H9 (cell line): ENCODE data around the gene CAMTA1. TPM values are rescaled to one million over a fixed set of nuclear protein-coding genes. Genes with fewer than 3 reads are reported as not detected.

Source experiments
- DNase-seq: peaks from one replicate; pipeline ENCODE4 v3.0.0-alpha.2; 2017
- H2AFZ ChIP-seq: one replicate; pipeline ENCODE4 v1.6.1; 2013; ENCODE audit warnings: mild to moderate bottlenecking, low read length, control low read depth, moderate library complexity
- H2AK5ac ChIP-seq: 2 replicates; pipeline ENCODE4 v1.6.1; 2013; ENCODE audit warnings: low read length, control low read depth, mixed read lengths; ENCODE audit not compliant: insufficient read length
- H2BK120ac ChIP-seq: one replicate; pipeline ENCODE4 v1.6.1; 2013; ENCODE audit warnings: low read depth, mild to moderate bottlenecking, low read length, control low read depth, inconsistent platforms; ENCODE audit not compliant: poor library complexity, severe bottlenecking
- H2BK12ac ChIP-seq: 2 replicates; pipeline ENCODE4 v1.6.1; 2013; ENCODE audit warnings: low read length, control low read depth, mixed read lengths, low read depth; ENCODE audit not compliant: insufficient read length
- H2BK15ac ChIP-seq: 2 replicates; pipeline ENCODE4 v1.6.1; 2013; ENCODE audit warnings: low read depth, low read length, control low read depth
- H2BK20ac ChIP-seq: one replicate; pipeline ENCODE4 v1.6.1; 2013; ENCODE audit warnings: low read depth, mild to moderate bottlenecking, low read length, control low read depth, inconsistent platforms; ENCODE audit not compliant: poor library complexity, severe bottlenecking
- H2BK5ac ChIP-seq: 2 replicates; pipeline ENCODE4 v1.6.1; 2013; ENCODE audit warnings: low read length, control low read depth, mixed read lengths; ENCODE audit not compliant: insufficient read length
- H3K14ac ChIP-seq: 2 replicates; pipeline ENCODE4 v1.6.1; 2013; ENCODE audit warnings: low read length, control low read depth; ENCODE audit not compliant: insufficient read depth
- H3K18ac ChIP-seq: 2 replicates; pipeline ENCODE4 v1.6.1; 2013; ENCODE audit warnings: low read depth, mild to moderate bottlenecking, mixed read lengths, low read length, control low read depth; ENCODE audit not compliant: insufficient read length
- H3K23ac ChIP-seq: 2 replicates; pipeline ENCODE4 v1.6.1; 2013; ENCODE audit warnings: low read length, control low read depth, mixed read lengths, low read depth; ENCODE audit not compliant: insufficient read length
- H3K23me2 ChIP-seq: 2 replicates; pipeline ENCODE4 v1.6.1; 2013; ENCODE audit warnings: low read depth, mild to moderate bottlenecking, mixed read lengths, low read length, control low read depth; ENCODE audit not compliant: insufficient read length, poor library complexity, severe bottlenecking
- H3K27ac ChIP-seq: 2 replicates; pipeline ENCODE4 v1.5.1; 2013; ENCODE audit warnings: low read length, control low read depth, mixed read lengths, low read depth; ENCODE audit not compliant: insufficient read length
- H3K27me3 ChIP-seq: 2 replicates; pipeline ENCODE4 v1.6.1; 2013; ENCODE audit warnings: low read length, control low read depth, inconsistent platforms; ENCODE audit not compliant: insufficient read depth
- H3K4ac ChIP-seq: 2 replicates; pipeline ENCODE4 v1.6.1; 2013; ENCODE audit warnings: low read depth, mild to moderate bottlenecking, control low read depth, inconsistent platforms, low read length, moderate library complexity
- H3K4me1 ChIP-seq: 2 replicates; pipeline ENCODE4 v1.6.1; 2013; ENCODE audit warnings: low read length, control low read depth, inconsistent platforms; ENCODE audit not compliant: insufficient read depth
- H3K4me2 ChIP-seq: 2 replicates; pipeline ENCODE4 v1.6.1; 2013; ENCODE audit warnings: low read length, control low read depth, mixed read lengths; ENCODE audit not compliant: insufficient read length, insufficient read depth
- H3K56ac ChIP-seq: 2 replicates; pipeline ENCODE4 v1.6.1; 2013; ENCODE audit warnings: low read depth, mild to moderate bottlenecking, mixed read lengths, low read length, control low read depth; ENCODE audit not compliant: insufficient read length
- H3K79me1 ChIP-seq: 2 replicates; pipeline ENCODE4 v1.6.1; 2013; ENCODE audit warnings: low read depth, mild to moderate bottlenecking, moderate library complexity, low read length, control low read depth, inconsistent platforms; ENCODE audit not compliant: insufficient read depth, poor library complexity, severe bottlenecking
- H3K79me2 ChIP-seq: 2 replicates; pipeline ENCODE4 v1.6.1; 2013; ENCODE audit warnings: low read length, control low read depth, inconsistent platforms; ENCODE audit not compliant: insufficient read depth
- H3K9ac ChIP-seq: 2 replicates; pipeline ENCODE4 v1.6.1; 2013; ENCODE audit warnings: low read length, control low read depth, mixed read lengths; ENCODE audit not compliant: insufficient read length; ENCODE audit errors: extremely low read depth
- H3K9me3 ChIP-seq: one replicate; pipeline ENCODE4 v1.6.1; 2013; ENCODE audit warnings: low read depth, low read length, inconsistent platforms; ENCODE audit not compliant: control insufficient read depth
- H3T11ph ChIP-seq: one replicate; pipeline ENCODE4 v1.6.1; 2013; ENCODE audit warnings: mild to moderate bottlenecking, low read length, control low read depth, inconsistent platforms
- H4K20me1 ChIP-seq: one replicate; pipeline ENCODE4 v1.6.1; 2013; ENCODE audit not compliant: control insufficient read depth, insufficient read length, insufficient read depth
- H4K5ac ChIP-seq: 2 replicates; pipeline ENCODE4 v1.6.1; 2013; ENCODE audit warnings: low read depth, mild to moderate bottlenecking, mixed read lengths, low read length, control low read depth; ENCODE audit not compliant: insufficient read length
- H4K8ac ChIP-seq: replicated peaks from 2 replicates; pipeline ENCODE4 v1.6.1; 2013; ENCODE audit warnings: low read length, control low read depth, mixed read lengths, low read depth; ENCODE audit not compliant: insufficient read length
- H4K91ac ChIP-seq: 2 replicates; pipeline ENCODE4 v1.6.1; 2013; ENCODE audit warnings: low read depth, mild to moderate bottlenecking, moderate library complexity, mixed read lengths, low read length, control low read depth; ENCODE audit not compliant: insufficient read length
- H3K27ac Mint-ChIP-seq, 3 experiments: 2 replicates in 2 of 3; 3 replicates in 1 of 3; pipeline ENCODE4 v1.8.0; 2020 to 2021; ENCODE audit warnings: mixed read lengths in 3 of 3, mild to moderate bottlenecking in 1 of 3, moderate library complexity in 1 of 3
- H3K27me3 Mint-ChIP-seq: 2 replicates; pipeline ENCODE4 v1.8.0; 2021; ENCODE audit warnings: low read depth, mild to moderate bottlenecking, moderate library complexity, mixed read lengths
- H3K36me3 Mint-ChIP-seq, 3 experiments: 2 replicates in 2 of 3; 3 replicates in 1 of 3; pipeline ENCODE4 v1.8.0; 2020 to 2021; ENCODE audit warnings: low read depth in 3 of 3, mixed read lengths in 3 of 3; ENCODE audit not compliant: insufficient read depth in 1 of 3
- H3K4me1 Mint-ChIP-seq, 2 experiments: 2 replicates each; pipeline ENCODE4 v1.8.0; 2020; ENCODE audit warnings: mixed read lengths in 2 of 2
- H3K4me3 Mint-ChIP-seq, 2 experiments: 2 replicates in 1 of 2; 3 replicates in 1 of 2; pipeline ENCODE4 v1.8.0; 2020 to 2021; ENCODE audit warnings: mild to moderate bottlenecking in 2 of 2, mixed read lengths in 2 of 2, moderate library complexity in 1 of 2
- H3K9me3 Mint-ChIP-seq, 2 experiments: 2 replicates in 1 of 2; 3 replicates in 1 of 2; pipeline ENCODE4 v1.8.0; 2020; ENCODE audit warnings: mild to moderate bottlenecking in 2 of 2, mixed read lengths in 2 of 2, moderate library complexity in 1 of 2
- WGBS: extraction: QIAGEN DNeasy Blood & Tissue Kit; methylation state at CpG from one replicate; pipeline ENCODE4 v1.1.7; 2013; ENCODE audit warnings: missing lambda C conversion rate, low lambda C conversion rate, mixed read lengths; ENCODE audit not compliant: insufficient read length; ENCODE audit errors: extremely low coverage; 5-methylcytosine and 5-hydroxymethylcytosine counted together
- total RNA-seq: library from RNA; stranded (reverse); gene quantifications from 2 replicates; pipeline ENCODE4 v1.2.1, GENCODE V29; 2021
- TF ChIP-seq, protein P1 (sequence below): fragments of 200-600 bp; sonication (generic); conservative IDR thresholded peaks from 3 replicates; pipeline ENCODE4 v1.8.0; 2021; ENCODE audit warnings: antibody characterized with exemption, mild to moderate bottlenecking

Gene CAMTA1
- total RNA-seq, 1 experiment from 2014 or later = 115 TPM

DNA sequence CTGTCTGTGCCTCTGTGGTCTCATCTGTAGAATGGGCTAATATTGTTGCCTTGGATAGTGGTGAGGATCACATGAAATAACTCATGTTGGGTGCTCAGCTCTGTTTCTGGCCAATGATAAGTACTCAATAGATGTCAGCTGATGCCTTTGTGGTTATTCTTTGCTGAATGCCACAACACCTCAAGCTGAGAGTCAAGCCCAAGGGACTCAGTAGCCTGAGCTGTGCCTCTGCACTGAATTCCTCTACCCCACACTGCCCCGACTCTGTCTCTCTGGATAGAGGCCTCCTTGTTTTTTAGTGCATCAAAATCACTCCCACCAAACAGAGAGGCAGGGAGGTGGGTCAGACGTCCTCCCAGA lies 789.8 kb downstream of the CAMTA1 start:
- no peak overlapping the region for H4K91ac ChIP-seq
- H4K20me1 ChIP-seq = no peaks in the 10 kb centered on the region
- Mint-ChIP-seq H3K9me3 (peaks cover 0 to 3% of the 10 kb centered on the region in 2 experiments; a peak in 1 of 5 replicates), H3K4me1 (peaks cover 2 to 4% of the 10 kb centered on the region in 2 experiments; a peak in 1 of 4 replicates), H3K27ac (no peak overlapping the region), H3K4me3 (no peak overlapping the region), H3K36me3 (no peaks in the 10 kb centered on the region), H3K27me3 (peaks cover 2% of the 10 kb centered on the region; the same call in 1 of the 2 replicates)
- no peak overlapping the region for H3K18ac ChIP-seq
- H3K27me3 ChIP-seq = no peaks in the 10 kb centered on the region
- WGBS = no CpG with 5 or more reads among the region's 2 CpGs
- H3K79me1 ChIP-seq = no peaks in the 10 kb centered on the region
- no peak overlapping the region for H3K4ac ChIP-seq
- H3K27ac ChIP-seq = no peak overlapping the region
- H3K4me2 ChIP-seq = no peak overlapping the region
- no peak overlapping the region for H4K8ac ChIP-seq
- H2BK5ac ChIP-seq = no peak overlapping the region
- DNase-seq = no peak
- no peaks in the 10 kb centered on the region for H3K9me3 ChIP-seq
- no peak overlapping the region for H2BK120ac ChIP-seq
- no peaks in the 10 kb centered on the region for H3K79me2 ChIP-seq
- H4K5ac ChIP-seq = no peak overlapping the region
- no peaks in the 10 kb centered on the region for H3K4me1 ChIP-seq
- no peak overlapping the region for H3T11ph ChIP-seq
- no peak overlapping the region for H2BK20ac ChIP-seq
- no peak overlapping the region for H2BK12ac ChIP-seq
- H3K23ac ChIP-seq = no peak overlapping the region
- H3K56ac ChIP-seq = no peak overlapping the region
- H2BK15ac ChIP-seq = no peak overlapping the region
- TF ChIP-seq, protein P1, sequence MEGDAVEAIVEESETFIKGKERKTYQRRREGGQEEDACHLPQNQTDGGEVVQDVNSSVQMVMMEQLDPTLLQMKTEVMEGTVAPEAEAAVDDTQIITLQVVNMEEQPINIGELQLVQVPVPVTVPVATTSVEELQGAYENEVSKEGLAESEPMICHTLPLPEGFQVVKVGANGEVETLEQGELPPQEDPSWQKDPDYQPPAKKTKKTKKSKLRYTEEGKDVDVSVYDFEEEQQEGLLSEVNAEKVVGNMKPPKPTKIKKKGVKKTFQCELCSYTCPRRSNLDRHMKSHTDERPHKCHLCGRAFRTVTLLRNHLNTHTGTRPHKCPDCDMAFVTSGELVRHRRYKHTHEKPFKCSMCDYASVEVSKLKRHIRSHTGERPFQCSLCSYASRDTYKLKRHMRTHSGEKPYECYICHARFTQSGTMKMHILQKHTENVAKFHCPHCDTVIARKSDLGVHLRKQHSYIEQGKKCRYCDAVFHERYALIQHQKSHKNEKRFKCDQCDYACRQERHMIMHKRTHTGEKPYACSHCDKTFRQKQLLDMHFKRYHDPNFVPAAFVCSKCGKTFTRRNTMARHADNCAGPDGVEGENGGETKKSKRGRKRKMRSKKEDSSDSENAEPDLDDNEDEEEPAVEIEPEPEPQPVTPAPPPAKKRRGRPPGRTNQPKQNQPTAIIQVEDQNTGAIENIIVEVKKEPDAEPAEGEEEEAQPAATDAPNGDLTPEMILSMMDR = no peak
- H3K23me2 ChIP-seq = peaks cover 4% of the 10 kb centered on the region
- H2AK5ac ChIP-seq = no peak overlapping the region
- H2AFZ ChIP-seq = no peak overlapping the region
- H3K14ac ChIP-seq = no peak overlapping the region
- H3K9ac ChIP-seq = no peak overlapping the region
